Neural cell (in vitro differentiated cells): ENCODE results near the gene SLC5A11.

Experiments used
- CTCF ChIP-seq: fragments of 450-650 bp; IDR thresholded peaks from 2 replicates; pipeline ENCODE4 v1.5.1; 2014; ENCODE audit warnings: antibody characterized with exemption, mild to moderate bottlenecking, moderate library complexity; ENCODE audit not compliant: poor library complexity, severe bottlenecking
- EP300 ChIP-seq: fragments of 450-650 bp; conservative IDR thresholded peaks from 2 replicates; pipeline ENCODE4 v1.6.1; 2014; ENCODE audit warnings: antibody characterized with exemption, mild to moderate bottlenecking, moderate library complexity; ENCODE audit not compliant: poor library complexity, severe bottlenecking
- EZH2 ChIP-seq: fragments of 200-600, 300-800 bp; shearing (Covaris generic), sonication (generic); IDR thresholded peaks from 2 replicates; pipeline ENCODE4 v1.6.1; 2014; ENCODE audit warnings: antibody characterized with exemption, low read length, borderline replicate concordance, mild to moderate bottlenecking; ENCODE audit not compliant: insufficient read depth, poor library complexity, severe bottlenecking
- POLR2AphosphoS5 ChIP-seq: IDR thresholded peaks from 2 replicates; pipeline ENCODE4 v1.6.1; 2012
- RAD21 ChIP-seq: fragments of 450-650 bp; conservative IDR thresholded peaks from 2 replicates; pipeline ENCODE4 v1.6.1; 2014; ENCODE audit warnings: antibody characterized with exemption, mild to moderate bottlenecking, moderate library complexity
- REST ChIP-seq: IDR thresholded peaks from 2 replicates; pipeline ENCODE4 v1.6.1; 2012; ENCODE audit warnings: borderline replicate concordance
- TAF1 ChIP-seq: IDR thresholded peaks from 2 replicates; pipeline ENCODE4 v1.6.1; 2012; ENCODE audit warnings: low read depth

- TF ChIP-seq CTCF = no peak
- no peak for TF ChIP-seq EZH2
- TF ChIP-seq POLR2AphosphoS5 = no peak
- no peak for TF ChIP-seq TAF1
- no peak for TF ChIP-seq REST
- no peak for TF ChIP-seq RAD21
- TF ChIP-seq EP300 = no peak
Measured at GRCh38 chr16:24939738-24940137, 94.0 kb downstream of the SLC5A11 start.
